SK-N-SH (cell line): ENCODE results near the gene VASP. TPM values are rescaled to one million over a fixed set of nuclear protein-coding genes. Genes with fewer than 3 reads are reported as not detected.

Experiments used
- CTCF ChIA-PET: fragments of 300-600, 350-600 bp; formaldehyde crosslinking; extraction: SDS; loops from one replicate; lab custom pipeline; 2021; lab: Yijun Ruan, JAX
- POLR2A ChIA-PET: fragments of 350-600 bp; sonication (Branson Sonifier 250); formaldehyde crosslinking; extraction: SDS; loops from one replicate; lab custom pipeline; 2020; ENCODE audit warnings: antibody characterized with exemption, inconsistent platforms; lab: Yijun Ruan, JAX
- DNase-seq: peaks from one replicate; pipeline ENCODE4 v3.0.0; 2012
- H2AFZ ChIP-seq: fragments of 200-600 bp; sonication (generic); 2 replicates; pipeline ENCODE4 v1.8.1; 2016; ENCODE audit warnings: antibody characterized with exemption, mild to moderate bottlenecking, low read depth
- H3F3A ChIP-seq: fragments of 200-600 bp; sonication (generic); replicated peaks from 2 replicates; pipeline ENCODE3; 2016; ENCODE audit warnings: antibody characterized with exemption, mild to moderate bottlenecking; ENCODE audit not compliant: insufficient read depth
- H3K27ac ChIP-seq, 2 experiments: fragments of 200-500 bp in 1 of 2; fragments of 200-600 bp in 1 of 2; sonication (Bioruptor generic) in 1 of 2; sonication (generic), shearing (Covaris generic) in 1 of 2; 2 replicates each; pipeline versions ENCODE4 v1.5.1 to v1.6.1; 2014 to 2016; ENCODE audit warnings: low read depth in 2 of 2, inconsistent platforms in 1 of 2, low read length in 1 of 2, mild to moderate bottlenecking in 1 of 2, mixed read lengths in 1 of 2
- H3K27me3 ChIP-seq: fragments of 200-600 bp; sonication (generic), shearing (Covaris generic); 2 replicates; pipeline ENCODE4 v1.6.1; 2016; ENCODE audit warnings: mixed run types; ENCODE audit not compliant: insufficient read depth
- H3K36me3 ChIP-seq, 2 experiments: fragments of 200-500 bp in 1 of 2; fragments of 200-600 bp in 1 of 2; sonication (Bioruptor generic) in 1 of 2; sonication (generic) in 1 of 2; replicated peaks in 1 of 2; 2 replicates each; pipeline versions ENCODE3 to v1.5.1; 2014 to 2016; ENCODE audit warnings: low read length in 1 of 2, mild to moderate bottlenecking in 1 of 2; ENCODE audit not compliant: insufficient read depth in 2 of 2, control insufficient read depth in 1 of 2
- H3K4me1 ChIP-seq, 2 experiments: fragments of 200-500 bp in 1 of 2; fragments of 200-600 bp in 1 of 2; sonication (Bioruptor generic) in 1 of 2; sonication (generic), shearing (Covaris generic) in 1 of 2; 2 replicates each; pipeline versions ENCODE4 v1.5.1 to v1.6.1; 2014 to 2016; ENCODE audit warnings: low read depth in 1 of 2, low read length in 1 of 2, mixed run types in 1 of 2; ENCODE audit not compliant: insufficient read depth in 2 of 2, control insufficient read depth in 1 of 2
- H3K4me2 ChIP-seq: fragments of 200-600 bp; sonication (generic), shearing (Covaris generic); 2 replicates; pipeline ENCODE4 v1.6.1; 2017; ENCODE audit warnings: mixed run types
- H3K4me3 ChIP-seq, 2 experiments: fragments of 200-500 bp in 1 of 2; fragments of 200-600 bp in 1 of 2; sonication (Bioruptor generic) in 1 of 2; sonication (generic), shearing (Covaris generic) in 1 of 2; 2 replicates each; pipeline versions ENCODE4 v1.5.1 to v1.8.1; 2014 to 2016; ENCODE audit warnings: low read depth in 2 of 2, inconsistent platforms in 1 of 2, low read length in 1 of 2, mild to moderate bottlenecking in 1 of 2, mixed read lengths in 1 of 2, moderate library complexity in 1 of 2
- H3K79me2 ChIP-seq: fragments of 200-600 bp; sonication (generic); 2 replicates; pipeline ENCODE4 v1.8.1; 2017; ENCODE audit warnings: mild to moderate bottlenecking; ENCODE audit not compliant: insufficient read depth
- H3K9ac ChIP-seq: fragments of 200-600 bp; sonication (generic); 2 replicates; pipeline ENCODE4 v1.6.1; 2017; ENCODE audit warnings: mixed run types
- H3K9me2 ChIP-seq: fragments of 200-600 bp; sonication (generic); 2 replicates; pipeline ENCODE4 v1.6.1; 2017; ENCODE audit warnings: mixed run types
- H3K9me3 ChIP-seq: fragments of 200-600 bp; sonication (generic); 2 replicates; pipeline ENCODE4 v1.6.1; 2017; ENCODE audit warnings: mixed run types, mild to moderate bottlenecking, moderate library complexity
- H4K20me1 ChIP-seq: fragments of 200-600 bp; sonication (generic); 2 replicates; pipeline ENCODE4 v1.6.1; 2017; ENCODE audit warnings: mild to moderate bottlenecking, mixed run types; ENCODE audit not compliant: insufficient read depth
- ELF1 ChIP-seq: IDR thresholded peaks from 2 replicates; pipeline ENCODE4 v1.4.0; 2012
- FOSL2 ChIP-seq: IDR thresholded peaks from 2 replicates; pipeline ENCODE4 v1.4.0; 2012; ENCODE audit warnings: low read depth, mild to moderate bottlenecking, moderate library complexity, borderline replicate concordance
- FOXM1 ChIP-seq: IDR thresholded peaks from 2 replicates; pipeline ENCODE4 v1.4.0; 2012; ENCODE audit warnings: low read depth, mild to moderate bottlenecking
- NFIC ChIP-seq: IDR thresholded peaks from 2 replicates; pipeline ENCODE4 v1.4.0; 2012; ENCODE audit warnings: borderline replicate concordance
- NRF1 ChIP-seq: IDR thresholded peaks from 2 replicates; pipeline ENCODE4 v1.6.1; 2012; ENCODE audit warnings: low read depth, mild to moderate bottlenecking, low read length
- POLR2AphosphoS5 ChIP-seq: IDR thresholded peaks from 2 replicates; pipeline ENCODE4 v1.6.1; 2012; ENCODE audit warnings: low read depth, low read length
- RAD21 ChIP-seq: IDR thresholded peaks from 2 replicates; pipeline ENCODE4 v1.6.1; 2012; ENCODE audit warnings: mild to moderate bottlenecking, low read length
- RCOR1 ChIP-seq: fragments of 150-350 bp; IDR thresholded peaks from 2 replicates; pipeline ENCODE4 v1.6.1; 2017; ENCODE audit warnings: antibody characterized with exemption, low read length
- RXRA ChIP-seq: IDR thresholded peaks from 2 replicates; pipeline ENCODE4 v1.4.0; 2012; ENCODE audit warnings: low read depth, mild to moderate bottlenecking, borderline replicate concordance
- SIN3A ChIP-seq: IDR thresholded peaks from 2 replicates; pipeline ENCODE4 v1.6.1; 2012; ENCODE audit warnings: low read depth, mild to moderate bottlenecking, low read length, moderate library complexity, borderline replicate concordance
- SMC3 ChIP-seq: IDR thresholded peaks from 2 replicates; pipeline ENCODE4 v1.6.1; 2012; ENCODE audit warnings: low read depth, low read length, improper control_type of control experiment
- TAF1 ChIP-seq: IDR thresholded peaks from 2 replicates; pipeline ENCODE4 v1.6.1; 2012; ENCODE audit warnings: low read depth, mild to moderate bottlenecking, low read length, moderate library complexity, borderline replicate concordance
- TCF12 ChIP-seq: IDR thresholded peaks from 2 replicates; pipeline ENCODE4 v1.4.0; 2012
- TEAD4 ChIP-seq: IDR thresholded peaks from 2 replicates; pipeline ENCODE4 v1.4.0; 2012; ENCODE audit warnings: mild to moderate bottlenecking, borderline replicate concordance; ENCODE audit not compliant: insufficient read depth
- YY1 ChIP-seq: IDR thresholded peaks from 2 replicates; pipeline ENCODE4 v1.4.0; 2012; ENCODE audit warnings: low read depth, mild to moderate bottlenecking
- WGBS: methylation state at CpG from one replicate; pipeline ENCODE4 v1.1.6; 2017; ENCODE audit warnings: low lambda C conversion rate; 5-methylcytosine and 5-hydroxymethylcytosine counted together
- polyA plus RNA-seq, 3 experiments: library from polyadenylated mRNA; depleted of rRNA; stranded (reverse); fragments of >200 nt; gene quantifications; 2 replicates each; pipeline ENCODE4 v1.2.3, GENCODE V29; 2012
- TF ChIP-seq, protein P1 (sequence below): IDR thresholded peaks from 2 replicates; pipeline ENCODE4 v1.4.0; 2012; ENCODE audit warnings: low read depth
- TF ChIP-seq, protein P2 (sequence below): IDR thresholded peaks from 2 replicates; pipeline ENCODE4 v1.4.0; 2012; ENCODE audit warnings: low read depth, borderline replicate concordance
- TF ChIP-seq, protein P3 (sequence below): IDR thresholded peaks from 2 replicates; pipeline ENCODE4 v1.6.1; 2012; ENCODE audit warnings: mild to moderate bottlenecking, low read depth, low read length, moderate library complexity
- TF ChIP-seq, protein P4 (sequence below): fragments of 150-350 bp; IDR thresholded peaks from 2 replicates; pipeline ENCODE4 v1.6.1; 2016; ENCODE audit warnings: mild to moderate bottlenecking, low read depth, low read length
- TF ChIP-seq, protein P5 (sequence below): IDR thresholded peaks from 2 replicates; pipeline ENCODE4; 2012

Gene VASP
- polyA plus RNA-seq, 1 of the 3 experiments (the other 2 are of a cell fraction), result 37.8 TPM

DNA sequence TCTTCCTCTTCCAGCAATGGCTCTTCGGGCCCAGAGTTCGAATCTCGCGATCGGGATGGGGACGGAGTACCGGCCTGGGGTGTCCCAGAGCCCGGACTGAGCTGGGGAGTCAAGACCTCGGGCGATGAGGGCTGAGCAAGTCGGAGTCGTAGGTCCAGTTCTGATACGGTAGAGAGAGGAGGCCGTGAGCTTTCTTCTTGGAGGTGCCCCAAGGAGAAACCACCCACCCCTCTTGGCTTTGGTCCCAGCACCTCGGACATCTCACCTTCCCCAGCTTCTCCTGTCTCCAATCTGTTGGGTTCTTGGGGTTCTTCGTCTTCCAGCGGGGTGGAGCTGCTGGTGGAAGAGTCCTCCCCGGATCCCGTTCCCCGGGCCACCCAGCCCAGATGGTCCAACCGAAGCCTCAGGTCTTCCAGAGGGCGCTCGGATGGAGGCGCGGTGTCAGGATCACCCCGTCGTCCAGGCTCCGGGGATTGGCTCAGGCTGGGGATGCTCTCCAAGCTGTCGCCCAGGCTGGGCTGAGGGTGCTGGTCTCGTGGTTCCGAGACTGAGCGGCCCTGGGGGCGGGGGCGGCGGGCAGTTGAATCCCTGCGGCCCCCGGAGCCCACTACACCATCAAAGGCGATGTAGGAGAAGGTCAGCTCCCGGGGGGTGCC, 12.9 kb upstream of the VASP start:
- DNase-seq, result no peak
- POLR2A ChIA-PET, result interaction anchor here (2.5 kb wide), 1 partner anchor 9 kb away, joined by 14 read pairs; no protein-coding TSS in a partner anchor
- TF ChIP-seq, protein P1, sequence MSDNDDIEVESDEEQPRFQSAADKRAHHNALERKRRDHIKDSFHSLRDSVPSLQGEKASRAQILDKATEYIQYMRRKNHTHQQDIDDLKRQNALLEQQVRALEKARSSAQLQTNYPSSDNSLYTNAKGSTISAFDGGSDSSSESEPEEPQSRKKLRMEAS, result no peak
- no peak for TF ChIP-seq YY1
- no peak for TF ChIP-seq RAD21
- no peak for TF ChIP-seq RXRA
- TF ChIP-seq, protein P2, sequence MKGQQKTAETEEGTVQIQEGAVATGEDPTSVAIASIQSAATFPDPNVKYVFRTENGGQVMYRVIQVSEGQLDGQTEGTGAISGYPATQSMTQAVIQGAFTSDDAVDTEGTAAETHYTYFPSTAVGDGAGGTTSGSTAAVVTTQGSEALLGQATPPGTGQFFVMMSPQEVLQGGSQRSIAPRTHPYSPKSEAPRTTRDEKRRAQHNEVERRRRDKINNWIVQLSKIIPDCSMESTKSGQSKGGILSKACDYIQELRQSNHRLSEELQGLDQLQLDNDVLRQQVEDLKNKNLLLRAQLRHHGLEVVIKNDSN, result no peak
- no peak for TF ChIP-seq NRF1
- TF ChIP-seq TCF12, result no peak
- TF ChIP-seq POLR2AphosphoS5, result no peak
- no peak for TF ChIP-seq ELF1
- no peak for TF ChIP-seq RCOR1
- TF ChIP-seq, protein P3, sequence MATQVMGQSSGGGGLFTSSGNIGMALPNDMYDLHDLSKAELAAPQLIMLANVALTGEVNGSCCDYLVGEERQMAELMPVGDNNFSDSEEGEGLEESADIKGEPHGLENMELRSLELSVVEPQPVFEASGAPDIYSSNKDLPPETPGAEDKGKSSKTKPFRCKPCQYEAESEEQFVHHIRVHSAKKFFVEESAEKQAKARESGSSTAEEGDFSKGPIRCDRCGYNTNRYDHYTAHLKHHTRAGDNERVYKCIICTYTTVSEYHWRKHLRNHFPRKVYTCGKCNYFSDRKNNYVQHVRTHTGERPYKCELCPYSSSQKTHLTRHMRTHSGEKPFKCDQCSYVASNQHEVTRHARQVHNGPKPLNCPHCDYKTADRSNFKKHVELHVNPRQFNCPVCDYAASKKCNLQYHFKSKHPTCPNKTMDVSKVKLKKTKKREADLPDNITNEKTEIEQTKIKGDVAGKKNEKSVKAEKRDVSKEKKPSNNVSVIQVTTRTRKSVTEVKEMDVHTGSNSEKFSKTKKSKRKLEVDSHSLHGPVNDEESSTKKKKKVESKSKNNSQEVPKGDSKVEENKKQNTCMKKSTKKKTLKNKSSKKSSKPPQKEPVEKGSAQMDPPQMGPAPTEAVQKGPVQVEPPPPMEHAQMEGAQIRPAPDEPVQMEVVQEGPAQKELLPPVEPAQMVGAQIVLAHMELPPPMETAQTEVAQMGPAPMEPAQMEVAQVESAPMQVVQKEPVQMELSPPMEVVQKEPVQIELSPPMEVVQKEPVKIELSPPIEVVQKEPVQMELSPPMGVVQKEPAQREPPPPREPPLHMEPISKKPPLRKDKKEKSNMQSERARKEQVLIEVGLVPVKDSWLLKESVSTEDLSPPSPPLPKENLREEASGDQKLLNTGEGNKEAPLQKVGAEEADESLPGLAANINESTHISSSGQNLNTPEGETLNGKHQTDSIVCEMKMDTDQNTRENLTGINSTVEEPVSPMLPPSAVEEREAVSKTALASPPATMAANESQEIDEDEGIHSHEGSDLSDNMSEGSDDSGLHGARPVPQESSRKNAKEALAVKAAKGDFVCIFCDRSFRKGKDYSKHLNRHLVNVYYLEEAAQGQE, result no peak
- no peak for TF ChIP-seq SIN3A
- Histone ChIP-seq H3K9me3 (no peaks in the 10 kb centered on the region), H2AFZ (no peak overlapping the region), H3K9me2 (no peaks in the 10 kb centered on the region), H4K20me1 (peaks cover 13% of the 10 kb centered on the region; the same call in 1 of the 2 replicates), H3K4me2 (no peak overlapping the region), H3K27me3 (no peaks in the 10 kb centered on the region), H3K4me1 (peaks cover 3 to 15% of the 10 kb centered on the region in 2 experiments; a peak in 2 of 4 replicates), H3K79me2 (no peaks in the 10 kb centered on the region), H3K36me3 (no peaks in the 10 kb centered on the region), H3K27ac (no peak overlapping the region), H3F3A (peaks cover 3% of the 10 kb centered on the region), H3K9ac (no peak overlapping the region), H3K4me3 (no peak overlapping the region)
- 89% methylated on average over 30 of the region's 39 CpGs for WGBS
- CTCF ChIA-PET, result interaction anchor here (0.8 to 7.8 kb wide), 6 partner anchors 9 to 64 kb away, joined by 3 to 97 read pairs (median 25); no protein-coding TSS in a partner anchor

DNA sequence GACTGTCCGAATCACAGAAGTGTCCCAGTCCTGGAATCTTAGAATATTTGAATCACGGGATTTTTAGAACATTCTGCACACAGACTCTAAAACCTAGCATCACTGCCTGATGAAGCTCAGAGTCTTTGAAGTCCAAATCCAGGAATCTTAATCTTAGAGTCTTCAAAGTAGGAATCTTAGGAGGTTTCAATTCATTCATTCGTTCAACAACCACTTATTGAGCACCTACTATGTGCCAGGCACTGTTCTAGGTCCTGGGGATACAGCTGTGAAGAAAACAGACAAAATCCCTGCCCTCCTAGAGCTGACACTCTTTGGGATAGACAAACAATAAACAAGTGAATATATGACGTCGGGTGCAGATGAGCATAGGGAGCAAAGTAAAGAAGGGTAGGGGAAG, 12.1 kb upstream of the VASP start:
- Histone ChIP-seq H4K20me1 (peaks cover 13% of the 10 kb centered on the region; the same call in 1 of the 2 replicates), H2AFZ (no peak overlapping the region), H3K9me3 (no peaks in the 10 kb centered on the region), H3K27me3 (no peaks in the 10 kb centered on the region), H3K9me2 (no peaks in the 10 kb centered on the region), H3K4me2 (no peak overlapping the region), H3K4me1 (peaks cover 3 to 16% of the 10 kb centered on the region in 2 experiments; a peak in 2 of 4 replicates), H3K27ac (no peak overlapping the region), H3K36me3 (no peaks in the 10 kb centered on the region), H3F3A (peaks cover 3% of the 10 kb centered on the region), H3K4me3 (no peak overlapping the region), H3K9ac (no peak overlapping the region), H3K79me2 (no peaks in the 10 kb centered on the region)
- 73% methylated on average over 5 of the region's 5 CpGs for WGBS
- DNase-seq, result no peak
- ChIA-PET CTCF (interaction anchor here (1.0 to 7.8 kb wide), 7 partner anchors 9 to 153 kb away, joined by 3 to 97 read pairs (median 15); no protein-coding TSS in a partner anchor), POLR2A (interaction anchor here (2.5 kb wide), 1 partner anchor 10 kb away, joined by 14 read pairs; no protein-coding TSS in a partner anchor)
- TF ChIP-seq, protein P4, sequence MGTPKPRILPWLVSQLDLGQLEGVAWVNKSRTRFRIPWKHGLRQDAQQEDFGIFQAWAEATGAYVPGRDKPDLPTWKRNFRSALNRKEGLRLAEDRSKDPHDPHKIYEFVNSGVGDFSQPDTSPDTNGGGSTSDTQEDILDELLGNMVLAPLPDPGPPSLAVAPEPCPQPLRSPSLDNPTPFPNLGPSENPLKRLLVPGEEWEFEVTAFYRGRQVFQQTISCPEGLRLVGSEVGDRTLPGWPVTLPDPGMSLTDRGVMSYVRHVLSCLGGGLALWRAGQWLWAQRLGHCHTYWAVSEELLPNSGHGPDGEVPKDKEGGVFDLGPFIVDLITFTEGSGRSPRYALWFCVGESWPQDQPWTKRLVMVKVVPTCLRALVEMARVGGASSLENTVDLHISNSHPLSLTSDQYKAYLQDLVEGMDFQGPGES, result no peak
- TF ChIP-seq FOXM1, result no peak
- TF ChIP-seq NFIC, result no peak
- no peak for TF ChIP-seq YY1
- TF ChIP-seq NRF1, result no peak
- TF ChIP-seq, protein P5, sequence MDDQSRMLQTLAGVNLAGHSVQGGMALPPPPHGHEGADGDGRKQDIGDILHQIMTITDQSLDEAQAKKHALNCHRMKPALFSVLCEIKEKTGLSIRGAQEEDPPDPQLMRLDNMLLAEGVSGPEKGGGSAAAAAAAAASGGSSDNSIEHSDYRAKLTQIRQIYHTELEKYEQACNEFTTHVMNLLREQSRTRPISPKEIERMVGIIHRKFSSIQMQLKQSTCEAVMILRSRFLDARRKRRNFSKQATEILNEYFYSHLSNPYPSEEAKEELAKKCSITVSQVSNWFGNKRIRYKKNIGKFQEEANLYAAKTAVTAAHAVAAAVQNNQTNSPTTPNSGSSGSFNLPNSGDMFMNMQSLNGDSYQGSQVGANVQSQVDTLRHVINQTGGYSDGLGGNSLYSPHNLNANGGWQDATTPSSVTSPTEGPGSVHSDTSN, result no peak
- no peak for TF ChIP-seq SMC3
- no peak for TF ChIP-seq RCOR1
- no peak for TF ChIP-seq TEAD4
- TF ChIP-seq, protein P2, result no peak
- no peak for TF ChIP-seq TAF1
- no peak for TF ChIP-seq FOSL2
